Measurements from ENCODE around the gene PITX1.
"Not testable (repeated sequence)": the region's sequence is repeated elsewhere in the genome, so short reads cannot be mapped to it uniquely, and the experiment has no call there.

DNA sequence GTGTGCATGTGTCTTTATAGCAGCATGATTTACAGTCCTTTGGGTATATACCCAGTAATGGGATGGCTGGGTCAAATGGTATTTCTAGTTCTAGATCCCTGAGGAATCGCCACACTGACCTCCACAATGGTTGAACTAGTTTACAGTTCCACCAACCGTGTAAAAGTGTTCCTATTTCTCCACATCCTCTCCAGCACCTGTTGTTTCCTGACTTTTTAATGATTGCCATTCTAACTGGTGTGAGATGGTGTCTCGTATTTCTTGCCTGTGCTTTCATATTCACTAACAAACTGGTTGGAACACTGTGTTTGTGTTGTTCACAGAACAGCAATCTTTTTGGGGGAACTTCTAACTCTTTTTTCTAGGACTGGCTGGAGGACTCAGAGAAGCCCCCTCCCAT is 49.3 kb upstream of the PITX1 start:
- TF ChIP-seq POLR2AphosphoS5 (IDR thresholded peaks at IDR 0.05; ENCODE audit: borderline replicate concordance, low read depth, low read length); EZH2 (IDR thresholded peaks at IDR 0.05): not testable (repeated sequence)

Data from SK-N-MC (cell line).